Suprapubic skin (tissue), 4 donors: ENCODE measurements around the gene CWH43.
"Not testable (repeated sequence)": the region's sequence is repeated elsewhere in the genome, so short reads cannot be mapped to it uniquely, and the experiment has no call there.

ENCODE experiments used
- CTCF ChIP-seq, 2 donors: fragments of 200-600 bp in 1 of 2; fragments of 450-650 bp in 1 of 2; sonication (generic) in 1 of 2; IDR thresholded peaks; one replicate each; pipeline ENCODE4 v1.5.1; 2016 to 2019; ENCODE audit warnings: antibody characterized with exemption in 2 of 2, mild to moderate bottlenecking in 1 of 2, moderate library complexity in 1 of 2
- EP300 ChIP-seq: sonication (generic); formaldehyde crosslinking; IDR thresholded peaks from one replicate; pipeline ENCODE4 v1.6.1; 2017; ENCODE audit warnings: antibody characterized with exemption
- POLR2A ChIP-seq, 2 donors: fragments of 450-650 bp; IDR thresholded peaks; one replicate each; pipeline ENCODE4 v1.6.1; 2017; ENCODE audit warnings: antibody characterized with exemption in 2 of 2, mild to moderate bottlenecking in 2 of 2, moderate library complexity in 2 of 2
- POLR2AphosphoS5 ChIP-seq, 3 donors: sonication (generic); formaldehyde crosslinking; IDR thresholded peaks; one replicate each; pipeline ENCODE4 v1.6.1; 2017; ENCODE audit warnings: antibody characterized with exemption in 3 of 3

- TF ChIP-seq CTCF (IDR thresholded peaks at IDR 0.05); POLR2AphosphoS5 (IDR thresholded peaks at IDR 0.05); POLR2A (IDR thresholded peaks at IDR 0.05); EP300: not testable (repeated sequence)
Measured at GRCh38 chr4:49105248-49105904, 119.3 kb downstream of the CWH43 start.
